ENCODE results near the gene IL7R.

DNA sequence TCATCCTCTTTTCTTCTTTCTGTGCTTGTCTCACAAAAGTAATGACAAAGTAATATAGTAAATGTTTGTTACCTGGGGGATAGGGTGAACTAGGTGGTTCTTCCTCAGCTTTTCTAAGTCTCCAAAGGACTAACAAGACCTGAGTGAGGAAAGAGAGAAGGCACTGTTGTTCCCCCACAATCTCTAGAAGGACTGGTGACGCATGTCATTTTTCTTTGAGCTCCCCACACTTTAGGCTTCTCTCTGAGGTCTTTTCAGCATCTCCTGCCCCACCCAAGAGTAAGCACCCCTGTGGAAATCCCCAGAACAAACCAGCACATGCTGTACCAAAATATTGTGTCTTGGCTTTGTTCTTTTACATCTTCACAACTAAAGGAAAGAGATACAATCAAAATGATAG is 2.4 kb upstream of the IL7R start:
- no peak for TF ChIP-seq POLR2A (IDR thresholded peaks at IDR 0.05; ENCODE audit: low read depth, low read length)
- TF ChIP-seq BHLHE40 (IDR thresholded peaks at IDR 0.05; ENCODE audit: low read depth, low read length) = no peak
- TF ChIP-seq, protein P1, sequence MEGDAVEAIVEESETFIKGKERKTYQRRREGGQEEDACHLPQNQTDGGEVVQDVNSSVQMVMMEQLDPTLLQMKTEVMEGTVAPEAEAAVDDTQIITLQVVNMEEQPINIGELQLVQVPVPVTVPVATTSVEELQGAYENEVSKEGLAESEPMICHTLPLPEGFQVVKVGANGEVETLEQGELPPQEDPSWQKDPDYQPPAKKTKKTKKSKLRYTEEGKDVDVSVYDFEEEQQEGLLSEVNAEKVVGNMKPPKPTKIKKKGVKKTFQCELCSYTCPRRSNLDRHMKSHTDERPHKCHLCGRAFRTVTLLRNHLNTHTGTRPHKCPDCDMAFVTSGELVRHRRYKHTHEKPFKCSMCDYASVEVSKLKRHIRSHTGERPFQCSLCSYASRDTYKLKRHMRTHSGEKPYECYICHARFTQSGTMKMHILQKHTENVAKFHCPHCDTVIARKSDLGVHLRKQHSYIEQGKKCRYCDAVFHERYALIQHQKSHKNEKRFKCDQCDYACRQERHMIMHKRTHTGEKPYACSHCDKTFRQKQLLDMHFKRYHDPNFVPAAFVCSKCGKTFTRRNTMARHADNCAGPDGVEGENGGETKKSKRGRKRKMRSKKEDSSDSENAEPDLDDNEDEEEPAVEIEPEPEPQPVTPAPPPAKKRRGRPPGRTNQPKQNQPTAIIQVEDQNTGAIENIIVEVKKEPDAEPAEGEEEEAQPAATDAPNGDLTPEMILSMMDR (conservative IDR thresholded peaks at IDR 0.05; ENCODE audit: low read depth, low read length) = no peak
- no peak for TF ChIP-seq RCOR1 (IDR thresholded peaks at IDR 0.05; ENCODE audit: insufficient replicate concordance, low read length)
- no peak for TF ChIP-seq RFX5 (IDR thresholded peaks at IDR 0.05; ENCODE audit: low read depth, low read length)
- no peak for TF ChIP-seq CHD1 (IDR thresholded peaks at IDR 0.05; ENCODE audit: low read depth, low read length)
- TF ChIP-seq CEBPB (IDR thresholded peaks at IDR 0.05; ENCODE audit: low read depth, low read length) = no peak
- TF ChIP-seq ELK1 (IDR thresholded peaks at IDR 0.05; ENCODE audit: borderline replicate concordance, low read depth, low read length) = no peak
- no peak for TF ChIP-seq RAD21 (IDR thresholded peaks at IDR 0.05; ENCODE audit: low read length)
